Stimulated activated CD8-positive, alpha-beta memory T cell treated with anti-CD3 and anti-CD28 coated beads, Interleukin-7, amount 100 ng/mL, for 24 hours (primary cell): ENCODE data around the gene KCTD11.
"Not testable (repeated sequence)": the region's sequence is repeated elsewhere in the genome, so short reads cannot be mapped to it uniquely, and the experiment has no call there.

ENCODE experiments used
- DNase-seq: peaks from one replicate; pipeline ENCODE4 v3.0.0-alpha.2; 2020; ENCODE audit warnings: low read depth

The KCTD11 gene

DNA sequence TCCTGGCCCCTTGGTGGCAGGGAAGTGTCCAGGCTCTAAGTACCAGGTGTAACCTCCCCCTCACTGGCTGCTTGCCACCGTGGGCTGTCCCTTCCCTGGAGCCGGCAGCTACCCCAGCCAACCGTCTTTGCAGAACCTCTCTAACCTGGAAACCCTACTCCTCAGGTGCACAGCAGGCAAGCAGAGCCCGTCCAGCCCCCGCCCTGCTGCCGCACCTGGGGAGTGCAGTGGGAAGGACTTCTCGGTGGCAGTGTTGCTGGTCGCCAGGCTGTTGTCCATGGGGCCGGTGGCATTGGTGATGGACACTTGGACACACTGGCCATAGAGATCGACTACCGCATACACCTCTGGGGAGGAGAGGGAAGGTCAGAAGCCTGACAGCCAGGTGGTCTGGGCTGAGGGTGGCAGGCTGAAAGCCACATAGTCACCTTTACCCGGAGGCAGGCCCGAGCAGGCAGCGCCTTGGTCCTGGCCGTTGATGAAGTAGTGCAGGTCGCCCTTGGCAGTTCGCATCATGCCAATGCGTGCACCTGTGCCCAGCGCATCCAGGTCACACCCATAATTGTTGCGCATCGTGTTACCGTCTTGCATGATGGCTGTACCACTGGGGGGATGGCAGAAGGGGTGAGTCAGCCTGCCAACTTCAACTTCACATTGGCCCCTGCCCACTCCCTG lies 29.3 kb upstream of the KCTD11 start:
- no peak for DNase-seq

DNA sequence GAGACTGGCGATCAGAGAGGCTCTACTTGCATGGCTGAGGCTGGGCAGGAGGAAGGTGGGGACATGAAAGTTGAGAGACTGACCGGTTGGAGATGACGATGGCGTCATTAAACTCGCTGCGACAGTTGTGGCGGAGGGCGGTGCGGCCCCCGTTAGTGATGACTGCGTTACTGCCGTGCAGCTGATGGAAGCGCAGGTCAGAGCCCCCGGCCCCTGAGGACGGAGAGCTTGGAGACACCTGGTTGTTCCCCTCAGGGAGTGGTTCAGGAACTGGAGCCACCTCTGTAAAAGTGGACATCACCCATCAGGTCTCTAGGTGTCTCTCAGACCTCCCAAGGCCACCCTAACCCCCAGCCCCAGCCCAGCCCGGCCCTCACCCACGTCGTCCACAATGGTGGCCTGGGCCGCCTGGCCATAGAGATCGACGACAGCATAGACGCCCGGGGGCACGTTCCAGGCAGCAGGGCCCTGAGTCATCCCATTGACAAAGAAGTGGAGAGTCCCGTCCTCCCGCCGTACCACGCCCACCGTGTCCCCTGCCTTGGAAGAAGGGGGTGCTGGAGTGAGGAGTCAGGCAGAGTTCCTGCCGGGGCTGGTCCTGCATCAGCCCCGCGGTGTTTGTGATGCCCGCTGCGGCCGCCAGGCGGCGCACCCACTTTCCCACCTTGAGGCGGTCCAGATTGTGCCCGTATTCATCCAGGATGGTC lies 28.1 kb upstream of the KCTD11 start:
- DNase-seq, result peak; percentile 45

DNA sequence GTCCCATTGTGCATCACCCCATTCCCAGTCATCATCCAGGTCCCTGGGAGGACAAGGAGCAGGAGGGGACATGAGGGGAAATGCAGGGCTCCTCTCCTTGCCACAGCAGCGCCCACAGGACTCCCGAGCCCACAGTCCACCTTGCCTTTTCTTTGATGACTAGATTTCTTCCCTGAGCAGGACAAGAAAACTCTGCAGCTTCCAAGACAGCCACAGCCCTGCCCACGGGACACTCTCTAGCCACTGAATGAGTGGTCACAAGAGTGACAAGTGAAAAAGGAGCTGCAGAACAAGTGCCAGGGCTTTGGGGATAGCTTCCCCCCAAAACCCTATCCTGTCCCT lies 27.6 kb upstream of the KCTD11 start:
- DNase-seq, result no peak

DNA sequence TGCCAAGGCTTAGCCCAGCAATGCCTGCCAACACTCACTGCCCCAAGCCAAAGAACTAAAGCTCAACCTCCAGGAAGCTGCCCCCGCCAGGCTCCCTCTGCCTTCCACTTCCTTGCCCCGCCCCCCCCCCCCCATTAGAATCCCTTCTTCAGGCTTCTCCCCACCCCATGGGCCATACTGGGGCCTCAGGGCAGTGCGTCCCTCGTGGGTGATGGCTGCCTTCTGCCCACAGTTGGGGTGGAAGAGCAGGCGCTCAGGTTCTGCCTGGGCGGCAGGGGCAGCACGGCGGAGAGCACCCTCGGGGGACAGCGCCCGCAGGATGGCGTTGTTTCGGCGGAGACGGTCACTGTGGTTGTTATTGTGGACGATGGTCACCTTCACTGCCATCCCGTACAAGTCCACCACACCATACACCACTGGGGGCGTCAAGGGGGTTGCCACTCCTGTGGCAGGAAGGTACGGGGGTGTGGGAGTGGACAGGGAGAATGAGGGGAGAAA lies 26.9 kb upstream of the KCTD11 start:
- no peak for DNase-seq

DNA sequence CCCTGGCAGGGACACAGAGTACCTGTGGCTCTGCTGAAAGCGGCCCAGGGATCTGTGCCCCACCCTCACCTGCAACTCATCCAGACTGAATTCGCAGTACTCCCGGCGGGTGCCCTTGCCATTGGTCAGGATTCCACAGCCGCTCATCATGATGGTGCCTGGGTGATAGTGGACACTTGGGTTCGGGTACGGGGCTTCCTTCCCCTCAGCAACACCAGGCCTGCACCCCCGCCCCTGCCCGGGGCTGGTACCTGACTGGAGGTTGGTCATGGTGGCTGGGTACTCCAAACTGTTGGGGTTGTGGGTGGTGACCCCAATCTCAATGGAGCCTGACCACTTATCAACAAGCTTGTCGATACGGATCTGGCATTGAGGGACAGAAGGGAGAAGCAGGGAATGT lies 25.8 kb upstream of the KCTD11 start:
- DNase-seq, result no peak

DNA sequence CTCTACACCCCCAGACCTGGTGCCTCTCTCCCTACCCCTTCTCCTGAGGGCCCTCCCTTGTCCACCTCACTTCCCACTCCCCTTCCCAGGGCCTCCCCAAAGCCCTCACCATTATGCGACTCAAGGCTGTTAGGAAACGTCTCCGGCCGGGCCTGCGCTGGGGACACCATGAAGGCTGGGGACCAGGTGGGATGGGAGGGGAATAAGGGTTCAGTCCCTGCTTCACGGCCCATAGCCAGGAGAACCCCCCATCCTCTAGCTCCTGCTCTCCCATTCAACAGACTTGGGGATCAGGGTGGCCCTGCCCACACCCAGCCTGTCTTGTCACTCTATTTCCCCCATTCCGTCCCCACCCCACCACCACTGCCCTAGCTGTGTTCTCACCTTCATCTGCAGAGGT lies 24.9 kb upstream of the KCTD11 start:
- DNase-seq, result no peak

DNA sequence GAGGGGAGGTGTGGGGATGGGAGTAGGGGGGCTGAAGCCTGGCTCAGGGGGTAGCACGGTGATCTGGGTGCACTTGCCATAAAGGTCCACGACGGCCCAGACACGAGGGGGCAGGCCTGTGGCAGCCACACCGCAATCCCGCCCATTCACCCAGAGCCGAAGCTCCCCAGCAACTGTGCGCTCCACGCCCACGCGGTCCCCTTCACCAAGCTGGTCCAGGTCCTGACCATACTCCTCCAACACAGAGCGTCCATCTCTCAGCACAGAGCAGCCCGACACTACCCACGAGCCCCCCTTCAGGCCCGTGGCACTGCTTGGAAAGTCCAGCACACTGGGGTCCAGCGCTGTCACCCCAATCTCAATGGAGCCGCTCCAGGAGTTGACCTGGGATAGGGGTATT lies 24.5 kb upstream of the KCTD11 start:
- no peak for DNase-seq

DNA sequence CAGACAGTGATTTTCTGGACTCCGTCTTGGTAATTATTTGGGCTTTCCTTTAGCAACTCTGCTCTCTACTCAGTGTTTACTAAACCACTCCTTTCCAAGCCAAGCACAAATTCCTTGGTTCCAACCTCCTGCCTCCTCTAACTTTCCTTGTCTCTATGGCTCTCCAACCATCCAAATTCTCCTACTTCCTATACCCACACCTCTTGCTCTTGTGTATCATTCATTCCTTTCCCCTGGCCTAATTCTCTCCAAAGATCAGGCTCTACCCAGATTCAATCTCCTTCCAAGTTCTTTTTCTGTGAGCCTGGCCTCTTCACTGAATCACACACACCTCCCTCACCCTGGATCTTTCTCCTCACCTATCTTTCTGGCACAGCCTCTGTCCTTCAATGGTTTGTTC lies 24.0 kb upstream of the KCTD11 start:
- DNase-seq, result no peak

DNA sequence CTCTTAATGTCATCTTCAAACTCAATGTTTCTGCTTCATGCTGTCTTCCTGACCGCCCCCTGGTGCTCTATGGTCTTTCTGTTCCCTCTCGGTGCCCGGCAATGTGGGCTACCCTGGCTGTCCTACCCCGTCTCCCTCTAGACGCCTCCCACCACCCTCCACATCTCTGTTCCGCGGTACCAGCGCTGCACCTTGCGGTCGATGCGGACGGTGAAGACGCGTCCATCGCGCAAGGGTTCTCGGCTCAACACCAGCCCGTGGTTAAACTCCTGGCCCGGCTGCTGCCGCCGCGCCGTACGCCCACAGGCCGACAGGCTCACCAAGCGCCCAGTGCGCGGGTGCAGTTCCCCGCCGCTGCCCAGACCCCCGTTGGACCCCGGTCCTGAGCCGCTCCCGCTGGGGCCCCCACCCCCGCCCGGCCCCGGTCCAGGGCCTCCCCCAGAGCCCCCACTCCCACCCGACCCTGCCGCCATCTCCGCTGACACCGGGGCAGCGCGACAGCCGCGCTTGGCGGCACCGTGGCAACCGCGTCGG lies 23.1 kb upstream of the KCTD11 start, which contains the start of gene NEURL4:
Gene NEURL4, minus strand, starts transcription at position 496 of the 534 bp plus-strand sequence. Its CDS starts 23 bp downstream, at position 473.
- no peak for DNase-seq

DNA sequence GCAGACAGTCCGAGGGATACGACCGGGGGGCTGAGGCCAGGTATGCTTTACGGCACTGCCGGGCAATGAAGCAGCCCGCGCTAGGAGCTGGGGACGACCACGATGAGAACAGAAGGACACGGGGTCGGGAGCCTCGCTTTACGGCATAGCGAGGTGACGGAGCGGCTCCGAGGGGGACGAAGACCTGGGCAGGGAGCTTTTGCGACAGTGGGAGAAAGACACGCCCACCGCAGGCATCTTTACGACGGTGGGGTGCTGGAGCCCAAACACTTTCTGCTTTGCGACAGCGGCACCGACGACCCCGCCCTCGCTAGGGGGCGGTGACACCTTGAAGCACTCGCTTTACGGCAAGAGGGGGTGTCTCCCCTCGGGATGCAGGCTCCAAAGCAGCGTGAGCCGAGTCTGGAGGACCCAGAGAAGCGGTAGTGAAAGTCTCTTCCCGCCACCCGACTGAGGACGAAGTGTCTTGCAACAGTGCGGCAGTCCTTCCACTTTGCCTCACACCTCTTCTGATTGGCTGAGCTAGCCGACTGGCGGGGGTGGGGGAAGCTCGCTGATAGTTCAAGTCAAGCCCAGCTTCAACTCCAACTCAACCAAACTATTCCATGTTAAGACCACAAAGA lies 22.5 kb upstream of the KCTD11 start:
- peak; percentile 93 for DNase-seq

DNA sequence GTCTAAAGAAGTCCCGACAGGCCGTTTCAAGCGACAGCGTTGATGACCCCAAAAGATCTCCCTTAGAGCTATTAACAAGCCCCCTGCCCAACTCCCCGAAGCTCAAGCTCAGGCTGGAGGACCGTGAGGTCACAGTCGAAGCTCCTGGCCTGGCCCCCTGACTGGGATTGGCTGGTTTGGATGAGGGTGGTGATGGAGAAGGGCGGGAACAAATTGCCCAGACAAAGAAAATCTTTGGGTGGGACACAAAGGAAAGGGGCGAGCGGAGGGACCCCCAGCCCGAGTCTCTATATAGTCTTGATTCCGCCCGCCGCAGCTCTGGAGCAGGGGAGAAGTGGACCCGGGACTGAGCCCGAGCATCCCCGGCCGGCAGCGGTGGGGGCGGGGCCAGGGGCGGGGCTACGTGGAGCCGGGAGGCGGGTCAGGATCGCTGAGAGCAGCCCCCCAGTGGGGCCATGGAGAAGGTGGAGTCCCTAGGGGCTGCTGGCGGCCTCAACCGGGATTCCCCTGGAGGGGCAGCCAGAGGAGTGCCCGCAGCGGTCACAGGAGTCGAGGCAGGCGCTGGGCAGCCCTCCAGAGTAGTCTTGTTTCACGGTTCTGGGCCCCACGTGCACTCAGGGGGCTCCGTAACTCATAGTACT lies 21.8 kb upstream of the KCTD11 start:
- DNase-seq, result peak; percentile 64

DNA sequence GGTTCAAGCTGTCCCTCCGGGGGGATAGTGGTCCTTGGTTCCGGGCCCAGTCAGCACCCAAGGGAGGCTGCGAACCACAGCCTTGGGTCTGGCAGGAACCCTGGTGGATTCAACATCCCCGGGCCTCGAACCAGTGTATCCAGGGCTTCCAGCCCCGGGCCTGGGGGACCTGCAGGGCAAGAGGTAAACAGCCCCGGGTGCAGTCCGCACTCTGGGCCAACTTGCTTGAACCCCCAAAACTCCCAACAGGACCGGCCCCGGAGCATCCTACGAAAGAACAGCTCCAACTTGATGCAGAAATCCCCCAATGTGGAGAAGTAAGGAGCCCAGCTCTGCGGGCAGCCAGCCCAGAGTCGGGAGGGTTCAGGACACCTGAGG lies 21.3 kb upstream of the KCTD11 start:
- DNase-seq, result no peak

DNA sequence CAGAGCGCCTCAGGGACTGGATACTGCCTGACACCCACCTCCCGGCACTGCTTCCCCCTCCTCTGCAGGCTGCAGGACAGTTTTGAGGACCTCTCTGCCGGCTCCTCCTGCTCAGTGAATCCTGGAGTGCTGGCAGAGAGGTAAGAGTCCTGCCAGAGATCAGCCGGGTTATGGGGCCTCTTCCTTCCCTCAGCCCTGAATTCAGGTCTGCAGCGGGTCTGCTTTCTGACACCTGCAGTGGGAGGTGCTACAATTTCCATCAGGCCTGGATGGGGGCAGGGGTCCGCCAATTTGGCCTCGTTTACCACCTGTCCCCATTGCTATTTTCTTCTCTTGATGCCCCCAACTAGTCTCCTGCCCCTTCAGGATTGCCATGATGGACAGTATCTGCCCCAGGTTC lies 19.9 kb upstream of the KCTD11 start:
- no peak for DNase-seq

DNA sequence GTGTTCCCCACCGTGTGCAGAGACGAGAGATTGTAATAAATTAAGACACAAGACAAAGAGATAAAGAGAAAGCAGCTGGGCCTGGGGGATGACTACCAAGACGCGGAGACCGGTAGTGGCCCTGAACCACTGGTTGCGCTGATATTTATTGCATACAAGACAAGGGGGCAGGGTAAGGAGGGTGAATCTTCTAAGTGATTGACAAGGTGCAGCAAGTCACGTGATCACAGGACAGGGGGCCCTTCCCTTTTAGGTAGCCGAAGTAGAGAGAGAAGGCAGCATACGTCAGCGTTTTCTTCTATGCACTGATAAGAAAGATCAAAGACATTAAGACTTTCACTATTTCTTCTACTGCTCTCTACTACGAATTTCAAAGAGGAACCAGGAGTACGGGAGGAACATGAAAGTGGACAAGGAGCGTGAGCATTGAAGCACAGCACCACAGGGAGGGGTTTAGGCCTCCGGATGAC lies 19.3 kb upstream of the KCTD11 start:
- not testable (repeated sequence) for DNase-seq

DNA sequence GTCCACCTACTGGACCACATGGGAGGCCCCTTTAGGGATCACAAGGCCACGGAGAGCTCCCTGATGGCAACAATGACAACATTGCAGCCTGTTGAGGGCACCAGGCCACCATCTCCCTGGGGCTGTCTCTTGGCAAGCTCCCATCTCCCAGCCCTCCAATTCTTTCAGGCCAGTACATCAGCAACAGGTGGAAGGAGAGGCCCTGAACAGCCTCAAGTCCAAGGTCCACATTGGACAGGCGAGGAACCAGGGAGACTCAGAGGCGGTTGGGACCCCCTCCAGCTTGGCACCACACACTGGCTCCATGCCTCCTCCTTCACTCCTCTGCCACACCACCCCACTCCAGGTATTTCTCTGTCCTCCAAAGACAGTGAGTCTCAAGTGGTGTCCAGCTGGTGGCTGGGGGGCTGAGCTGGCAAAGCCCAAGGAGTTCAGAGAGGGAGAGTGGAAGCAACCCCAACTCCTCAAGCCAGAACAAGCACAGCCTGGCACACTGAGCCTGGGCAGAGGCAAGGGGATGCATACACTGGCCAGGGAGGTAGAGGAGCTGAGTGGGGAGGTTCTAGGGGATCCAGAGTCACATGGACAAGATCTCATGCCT lies 16.9 kb upstream of the KCTD11 start:
- no peak for DNase-seq

DNA sequence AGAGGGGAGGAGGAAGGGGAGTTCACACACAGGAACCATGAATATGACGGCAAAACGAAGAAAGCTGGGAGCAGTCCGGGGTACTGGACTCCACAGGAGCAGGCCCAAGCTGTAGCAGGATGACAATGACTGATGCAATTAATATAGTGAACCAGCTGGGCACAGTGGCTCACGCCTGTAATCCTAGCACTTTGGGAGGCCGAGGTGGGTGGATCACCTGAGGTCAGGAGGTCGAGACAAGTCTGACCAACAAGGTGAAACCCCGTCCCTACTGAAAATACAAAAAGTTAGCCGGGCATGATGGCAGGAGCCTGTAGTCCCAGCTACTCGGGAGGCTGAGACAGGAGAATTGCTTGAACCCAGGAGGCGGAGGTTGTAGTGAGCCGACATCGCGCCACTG lies 16.2 kb upstream of the KCTD11 start:
- DNase-seq, result not testable (repeated sequence)

DNA sequence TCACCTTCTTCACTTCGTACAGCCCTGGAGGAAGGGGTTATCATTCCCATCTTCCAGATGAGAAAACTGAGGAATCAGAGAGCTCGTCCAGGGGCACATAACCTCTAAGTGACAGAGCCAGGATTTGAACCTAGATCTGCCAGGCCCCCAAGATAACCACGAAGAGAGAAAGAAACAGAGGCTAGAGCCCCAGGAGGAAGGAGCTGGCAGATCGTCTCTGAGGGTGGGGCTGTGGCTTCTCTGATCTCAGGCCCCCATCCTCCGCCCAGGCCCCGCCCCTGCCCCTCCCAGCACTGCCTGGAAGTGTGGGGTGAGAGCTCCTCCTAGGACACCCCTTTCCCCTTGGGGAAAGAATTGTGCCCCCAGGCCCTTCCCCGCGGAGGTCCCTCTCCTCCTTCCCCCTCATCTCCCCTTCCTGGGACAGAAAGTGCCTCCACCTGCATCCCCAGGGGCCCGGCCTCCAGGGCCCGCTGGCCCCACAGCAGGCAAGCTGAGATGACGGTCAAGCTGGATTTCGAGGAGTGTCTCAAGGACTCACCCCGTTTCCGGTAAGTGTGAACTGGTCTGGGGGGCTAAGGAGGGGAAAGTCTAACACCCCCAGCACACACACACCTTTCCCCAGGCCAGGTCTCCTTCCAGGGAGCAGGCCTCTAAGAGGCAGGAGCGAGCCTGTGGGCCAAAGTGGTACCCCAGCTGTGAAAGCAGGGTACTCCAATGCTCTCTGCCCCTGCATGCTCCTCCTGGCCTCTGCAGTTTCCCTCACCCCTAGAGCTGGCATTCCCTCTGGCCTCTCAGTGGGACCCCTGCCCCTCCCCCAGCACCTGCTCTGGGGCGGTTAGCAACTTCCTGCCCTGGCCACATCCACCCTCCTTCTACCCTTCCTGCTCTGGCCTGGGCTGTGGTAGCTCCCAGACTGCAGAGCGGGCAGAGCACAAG lies 15.5 kb upstream of the KCTD11 start, which contains the start of gene ACAP1:
Gene ACAP1, plus strand, starts transcription at position 290 of the 936 bp plus-strand sequence. Its CDS starts 206 bp downstream, at position 496.
- DNase-seq, result peak; percentile 80

DNA sequence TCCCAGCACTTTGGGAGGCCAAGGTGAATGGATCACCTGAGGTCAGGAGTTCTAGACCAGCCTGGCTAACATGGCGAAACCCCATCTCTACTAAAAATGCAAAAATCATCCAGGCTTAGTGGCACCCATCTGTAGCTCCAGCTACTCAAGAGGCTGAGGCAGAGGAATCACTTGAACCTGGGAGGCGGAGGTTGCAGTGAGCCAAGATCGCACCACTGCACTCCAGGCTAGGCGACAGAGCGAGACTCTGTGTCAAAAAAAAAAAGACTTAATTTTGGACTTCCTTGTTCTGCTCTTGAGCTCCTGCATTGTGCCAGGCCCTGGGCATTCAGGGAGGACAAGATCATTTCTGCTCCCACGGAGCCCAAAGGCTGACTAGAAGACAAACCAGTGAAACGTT lies 14.4 kb upstream of the KCTD11 start:
- DNase-seq, result not testable (repeated sequence)

DNA sequence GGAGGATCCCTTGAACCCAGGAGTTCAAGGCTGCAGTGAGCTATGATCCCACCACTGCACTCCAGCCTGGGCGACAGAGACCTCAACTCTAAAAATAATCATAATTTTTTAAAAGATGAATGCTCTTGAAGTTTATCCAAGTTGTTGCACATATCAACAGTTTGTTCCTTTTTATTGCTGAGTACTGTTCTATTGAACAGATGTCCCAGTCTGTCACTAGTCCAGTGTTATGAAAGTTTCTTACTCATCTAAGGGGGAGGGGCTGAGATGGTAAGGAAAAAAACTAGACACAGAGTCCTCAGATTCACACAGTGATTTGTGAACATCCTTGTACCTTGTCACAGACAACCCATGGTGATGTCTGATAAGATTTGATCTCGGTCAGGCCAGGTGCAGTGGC lies 11.8 kb upstream of the KCTD11 start:
- no peak for DNase-seq

DNA sequence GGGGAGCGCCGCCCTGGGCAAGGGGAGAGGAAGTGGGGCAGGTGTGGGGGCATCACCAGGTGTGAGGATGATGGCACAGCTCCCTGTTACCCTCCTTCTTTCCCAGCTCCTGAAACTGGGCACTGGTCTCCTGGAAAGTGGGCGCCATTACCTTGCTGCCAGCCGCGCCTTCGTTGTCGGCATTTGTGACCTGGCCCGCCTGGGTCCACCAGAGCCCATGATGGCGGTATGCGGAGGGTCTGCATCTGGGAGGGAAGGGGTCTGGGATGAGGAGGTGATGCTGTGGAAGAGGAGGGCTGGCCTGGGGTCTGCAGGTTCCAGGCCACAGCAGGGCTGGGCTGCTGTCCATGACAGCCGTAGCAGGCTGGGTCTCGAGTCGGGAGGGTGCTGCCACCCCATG lies 10.1 kb upstream of the KCTD11 start:
- no peak for DNase-seq

DNA sequence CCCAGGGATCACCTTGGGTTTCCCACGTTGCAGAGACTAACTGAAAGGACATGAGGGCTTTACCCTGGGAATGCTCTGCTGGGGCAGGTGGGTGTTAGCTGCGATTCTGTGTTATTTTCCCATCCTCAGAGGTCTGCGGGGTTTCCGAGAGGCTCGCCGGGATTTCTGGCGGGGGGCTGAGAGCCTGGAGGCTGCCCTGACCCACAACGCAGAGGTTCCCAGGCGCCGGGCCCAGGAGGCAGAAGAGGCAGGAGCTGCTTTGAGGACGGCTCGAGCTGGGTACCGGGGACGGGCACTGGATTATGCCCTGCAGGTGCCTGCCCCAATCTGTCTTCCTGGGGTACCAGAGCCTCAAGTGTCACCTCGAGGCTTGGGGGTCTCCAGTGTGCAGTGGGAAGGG lies 8.7 kb upstream of the KCTD11 start:
- DNase-seq, result no peak
